NCI-H2196 (cell line): ENCODE results near the gene ZDHHC17.
"Not testable (repeated sequence)": the region's sequence is repeated elsewhere in the genome, so short reads cannot be mapped to it uniquely, and the experiment has no call there.

Experiments used
- DNase-seq: peaks from one replicate; lab custom pipeline; 2025; ENCODE audit not compliant: unreplicated experiment; lab: John Stamatoyannopoulos, UW

Gene ZDHHC17

GRCh38 chr12:76765598-76765997, 1.7 kb downstream of the ZDHHC17 start:
- no peak for DNase-seq

GRCh38 chr12:76766161-76766560, 2.2 kb downstream of the ZDHHC17 start:
- no peak for DNase-seq

- no peak for DNase-seq
Observed at GRCh38 chr12:76768576-76768975, 4.7 kb downstream of the ZDHHC17 start.

GRCh38 chr12:76777765-76778216, 13.9 kb downstream of the ZDHHC17 start:
- no peak for DNase-seq

GRCh38 chr12:76778364-76778763, 14.4 kb downstream of the ZDHHC17 start:
- no peak for DNase-seq

- DNase-seq = not testable (repeated sequence)
Observed at GRCh38 chr12:76779310-76779709, 15.4 kb downstream of the ZDHHC17 start.

- DNase-seq = no peak
Observed at GRCh38 chr12:76781321-76781720, 17.4 kb downstream of the ZDHHC17 start.

GRCh38 chr12:76782526-76782925, 18.6 kb downstream of the ZDHHC17 start:
- no peak for DNase-seq

GRCh38 chr12:76784600-76785051, 20.7 kb downstream of the ZDHHC17 start:
- peak; percentile 10 for DNase-seq

- no peak for DNase-seq
Observed at GRCh38 chr12:76785407-76785806, 21.5 kb downstream of the ZDHHC17 start.

GRCh38 chr12:76786986-76787385, 23.1 kb downstream of the ZDHHC17 start:
- no peak for DNase-seq

- no peak for DNase-seq
Observed at GRCh38 chr12:76787689-76788088, 23.8 kb downstream of the ZDHHC17 start.

GRCh38 chr12:76789335-76790050, 25.6 kb downstream of the ZDHHC17 start:
- no peak for DNase-seq

GRCh38 chr12:76790564-76791552, 26.9 kb downstream of the ZDHHC17 start:
- DNase-seq = peak; percentile 25

GRCh38 chr12:76792828-76793227, 28.9 kb downstream of the ZDHHC17 start:
- no peak for DNase-seq

- no peak for DNase-seq
Observed at GRCh38 chr12:76798864-76799263, 34.9 kb downstream of the ZDHHC17 start.

- no peak for DNase-seq
Observed at GRCh38 chr12:76799362-76799761, 35.4 kb downstream of the ZDHHC17 start.

GRCh38 chr12:76802060-76802459, 38.1 kb downstream of the ZDHHC17 start:
- no peak for DNase-seq

GRCh38 chr12:76804435-76804976, 40.6 kb downstream of the ZDHHC17 start:
- no peak for DNase-seq

GRCh38 chr12:76810671-76811419, 46.9 kb downstream of the ZDHHC17 start:
- DNase-seq = no peak

- DNase-seq = no peak
Observed at GRCh38 chr12:76811976-76812375, 48.1 kb downstream of the ZDHHC17 start.
